ENCODE measurements around the gene NOTCH2. TPM values are rescaled to one million over a fixed set of nuclear protein-coding genes. Genes with fewer than 3 reads are reported as not detected.

The NOTCH2 gene
- total RNA-seq, 4 donors from 2014 or later, result 91.1 to 148 (median 112) TPM

DNA sequence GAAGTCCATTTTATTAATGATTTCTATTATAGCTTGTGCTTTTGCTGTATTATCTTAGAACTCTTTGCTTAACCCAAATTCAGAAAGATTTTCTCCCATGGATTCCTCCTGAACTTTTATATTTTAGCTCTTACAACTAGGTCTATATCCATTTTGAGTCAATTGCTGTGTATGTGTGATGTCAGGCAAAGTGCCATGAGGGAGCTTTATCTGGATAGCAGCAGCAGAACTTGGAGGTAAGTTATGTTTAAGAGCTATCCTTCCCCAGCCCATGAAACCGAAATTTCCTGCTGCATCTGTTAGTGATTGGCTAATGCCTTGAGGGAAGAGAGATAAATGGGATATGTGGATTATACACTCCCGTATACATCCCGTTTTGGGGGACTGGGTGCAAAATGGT lies 203.0 kb downstream of the NOTCH2 start:
- no peak for TF ChIP-seq EP300 (IDR thresholded peaks at IDR 0.05)
- TF ChIP-seq POLR2AphosphoS5 (IDR thresholded peaks at IDR 0.05), result no peak
- no peak for TF ChIP-seq POLR2A (IDR thresholded peaks at IDR 0.05; ENCODE audit: low read depth)
- no peak for TF ChIP-seq CTCF (IDR thresholded peaks at IDR 0.05)
- Histone ChIP-seq H3K4me1 (peaks cover 0 to 27% (median 17%) of the 10 kb centered on the region in 4 donors), H3K36me3 (no peaks in the 10 kb centered on the region), H3K9me3 (no peaks in the 10 kb centered on the region), H3K27me3 (no peaks in the 10 kb centered on the region), H3K4me3 (no peak overlapping the region), H3K27ac (replicated peaks in 1 of 4) (no peak overlapping the region)
- DNase-seq (ENCODE audit: extremely low spot score), result no peak
- WGBS, result 57% methylated on average over 3 of the region's 3 CpGs
- intact Hi-C loops (cut with DNase I), result no loop called here

- H3K4me1 ChIP-seq, result peaks cover 0 to 27% (median 19%) of the 10 kb centered on the region in 4 donors
- TF ChIP-seq POLR2AphosphoS5 (IDR thresholded peaks at IDR 0.05) (no peak), EP300 (IDR thresholded peaks at IDR 0.05) (no peak), POLR2A (IDR thresholded peaks at IDR 0.05; ENCODE audit: low read depth) (no peak), CTCF (IDR thresholded peaks at IDR 0.05) (no peak)
- WGBS, result 45% methylated on average over 4 of the region's 4 CpGs
- no peak overlapping the region for H3K4me3 ChIP-seq
- H3K27me3 ChIP-seq, result no peaks in the 10 kb centered on the region
- intact Hi-C loops (cut with DNase I), result no loop called here
- no peak overlapping the region for H3K27ac ChIP-seq (replicated peaks in 1 of 4)
- no peak for DNase-seq (ENCODE audit: extremely low spot score)
- no peaks in the 10 kb centered on the region for H3K36me3 ChIP-seq
- H3K9me3 ChIP-seq, result no peaks in the 10 kb centered on the region
Observed at GRCh38 chr1:119865627-119866026, 203.8 kb downstream of the NOTCH2 start.

GRCh38 chr1:119862276-119862675 lies 207.2 kb downstream of the NOTCH2 start:
- no peaks in the 10 kb centered on the region for H3K36me3 ChIP-seq
- H3K27me3 ChIP-seq, result no peaks in the 10 kb centered on the region
- H3K9me3 ChIP-seq, result no peaks in the 10 kb centered on the region
- H3K4me3 ChIP-seq, result no peak overlapping the region
- TF ChIP-seq POLR2AphosphoS5 (IDR thresholded peaks at IDR 0.05) (no peak), CTCF (IDR thresholded peaks at IDR 0.05) (no peak)
- H3K4me1 ChIP-seq, result peaks cover 0 to 33% (median 20%) of the 10 kb centered on the region in 4 donors
- no peak for DNase-seq (ENCODE audit: extremely low spot score)
- intact Hi-C loops (cut with DNase I), result no loop called here
- H3K27ac ChIP-seq (replicated peaks in 1 of 4), result no peak overlapping the region

Other genes starting within 250 kb of the NOTCH2 start
- gene ADAM30, start 173.1 kb downstream of the NOTCH2 start, total RNA-seq, result not detected
- gene SEC22B, start 106.9 kb upstream of the NOTCH2 start, total RNA-seq, result 10 to 100 TPM; 20.7 to 24.9 (median 22.4) TPM

Measured in esophagus muscularis mucosa (tissue), 4 donors.